GM12878 (cell line): Measurements from ENCODE around the gene SARDH. TPM values are rescaled to one million over a fixed set of nuclear protein-coding genes. Genes with fewer than 3 reads are reported as not detected.

Source experiments
- ATAC-seq: fragments of 200-7000 bp; cut with Tn5 transposase; 3 replicates; pipeline ENCODE4 v1.9.1; 2020; ENCODE audit warnings: mild to moderate bottlenecking, moderate library complexity
- BruUV-seq: library from RNA; stranded (reverse); fragments of 400-500 nt; replicated peaks from 2 replicates; lab custom pipeline; 2021; lab: Mats Ljungman, UMichigan
- CTCF ChIA-PET: fragments of 300-600 bp; sonication (Branson Sonifier 250); formaldehyde crosslinking; extraction: SDS; loops from one replicate; lab custom pipeline; 2021; ENCODE audit warnings: inconsistent platforms; lab: Yijun Ruan, JAX
- POLR2A ChIA-PET: fragments of 350-600 bp; formaldehyde crosslinking; extraction: SDS; loops from one replicate; lab custom pipeline; 2021; ENCODE audit warnings: inconsistent platforms; lab: Charles Lee
- RAD21 ChIA-PET: fragments of 300-600 bp; sonication (Branson Sonifier 250); formaldehyde crosslinking; loops from one replicate; lab custom pipeline; 2023; ENCODE audit warnings: antibody characterized with exemption; ENCODE audit not compliant: unreplicated experiment; lab: Charles Lee
- SMC1A ChIA-PET: fragments of 300-600 bp; sonication (Branson Sonifier 250); formaldehyde crosslinking; loops from one replicate; lab custom pipeline; 2023; ENCODE audit not compliant: unreplicated experiment, uncharacterized antibody; lab: Charles Lee
- DNase-seq: peaks from one replicate; pipeline ENCODE4 v3.0.0-alpha.2; 2011; ENCODE audit warnings: low read depth, low spot score
- FAIRE-seq: peaks from 3 replicates; lab custom pipeline; 2011; peaks lifted over from hg19 to GRCh38; lab: Jason Lieb, UNC
- H2AFZ ChIP-seq: 2 replicates; pipeline ENCODE4 v1.6.0; 2011; ENCODE audit warnings: low read depth, low read length, control low read depth; ENCODE audit not compliant: control insufficient read depth
- H3K27ac ChIP-seq: 2 replicates; pipeline ENCODE4 v1.5.1; 2011; ENCODE audit warnings: control low read depth; ENCODE audit not compliant: control insufficient read depth, insufficient read depth
- H3K27me3 ChIP-seq, 2 experiments: replicated peaks in 1 of 2; 2 replicates each; pipeline versions ENCODE4 v1.6.0 to v1.6.1; 2011; ENCODE audit warnings: low read length in 1 of 2; ENCODE audit not compliant: control insufficient read depth in 2 of 2, insufficient read depth in 2 of 2
- H3K36me3 ChIP-seq, 2 experiments: 2 replicates each; pipeline ENCODE4 v1.5.1; 2011; ENCODE audit warnings: low read length in 1 of 2; ENCODE audit not compliant: control insufficient read depth in 2 of 2, insufficient read depth in 2 of 2
- H3K4me1 ChIP-seq: 2 replicates; pipeline ENCODE4 v1.6.1; 2011; ENCODE audit warnings: mild to moderate bottlenecking, low read length, moderate library complexity, mixed read lengths; ENCODE audit not compliant: control insufficient read depth, insufficient read depth
- H3K4me2 ChIP-seq: 2 replicates; pipeline ENCODE4 v1.6.0; 2011; ENCODE audit warnings: control low read depth; ENCODE audit not compliant: control insufficient read depth, insufficient read depth
- H3K4me3 ChIP-seq: fragments of 200-600 bp; sonication (generic); 2 replicates; pipeline ENCODE4 v1.5.1; 2016
- H3K79me2 ChIP-seq: 2 replicates; pipeline ENCODE4 v1.6.0; 2011; ENCODE audit warnings: low read length; ENCODE audit not compliant: control insufficient read depth, insufficient read depth
- H3K9ac ChIP-seq: 2 replicates; pipeline ENCODE4 v1.8.0; 2011; ENCODE audit warnings: low read length, control low read depth, mixed read lengths; ENCODE audit not compliant: control insufficient read depth, insufficient read depth
- H3K9me3 ChIP-seq: replicated peaks from 3 replicates; pipeline ENCODE4 v1.5.1; 2011; ENCODE audit warnings: mild to moderate bottlenecking, low read length; ENCODE audit not compliant: control insufficient read depth, insufficient read depth
- H4K20me1 ChIP-seq: 2 replicates; pipeline ENCODE4 v1.6.0; 2011; ENCODE audit not compliant: control insufficient read depth, insufficient read depth
- ASH2L ChIP-seq: fragments of 300-600, 200-600 bp; sonication (generic); IDR thresholded peaks from 2 replicates; pipeline ENCODE4 v1.6.1; 2017; ENCODE audit warnings: low read depth, mild to moderate bottlenecking, borderline replicate concordance
- CREB1 ChIP-seq: IDR thresholded peaks from 2 replicates; pipeline ENCODE4 v1.6.1; 2012; ENCODE audit warnings: low read depth, mild to moderate bottlenecking, inconsistent platforms
- KDM1A ChIP-seq: fragments of 200-600 bp; sonication (generic); IDR thresholded peaks from 2 replicates; pipeline ENCODE4 v1.6.1; 2016; ENCODE audit warnings: borderline replicate concordance
- NBN ChIP-seq: fragments of 450-650 bp; IDR thresholded peaks from 2 replicates; pipeline ENCODE4 v1.6.1; 2016
- NR2C2 ChIP-seq: IDR thresholded peaks from 2 replicates; pipeline ENCODE4 v1.6.1; 2011; ENCODE audit warnings: borderline replicate concordance, low read depth; ENCODE audit not compliant: control insufficient read depth, insufficient read length
- PML ChIP-seq: IDR thresholded peaks from 2 replicates; pipeline ENCODE4 v1.6.1; 2012; ENCODE audit warnings: low read length, inconsistent platforms
- POLR2AphosphoS2 ChIP-seq: IDR thresholded peaks from 2 replicates; pipeline ENCODE4 v1.6.1; 2011; ENCODE audit warnings: low read depth, mild to moderate bottlenecking, low read length, improper control_type of control experiment, moderate library complexity
- RAD51 ChIP-seq: fragments of 450-650 bp; IDR thresholded peaks from 2 replicates; pipeline ENCODE4 v1.6.1; 2016; ENCODE audit warnings: moderate library complexity, mild to moderate bottlenecking, inconsistent platforms
- RUNX3 ChIP-seq: IDR thresholded peaks from 2 replicates; pipeline ENCODE4 v1.6.1; 2012; ENCODE audit warnings: low read length, inconsistent platforms
- SREBF2 ChIP-seq: IDR thresholded peaks from 2 replicates; pipeline ENCODE4 v1.6.1; 2012; ENCODE audit warnings: mild to moderate bottlenecking, low read length
- WGBS: methylation state at CpG from one replicate; pipeline ENCODE4 v1.1.6; 2016; ENCODE audit warnings: low lambda C conversion rate; ENCODE audit not compliant: insufficient replicate concordance, insufficient coverage; ENCODE audit errors: missing lambda C conversion rate; 5-methylcytosine and 5-hydroxymethylcytosine counted together
- in situ Hi-C: fragments of 300-500 bp; cut with MboI; formaldehyde crosslinking; loops from 9 replicates; pipeline ENCODE4 v1.14.3; 2018; ENCODE audit warnings: mixed read lengths
- intact Hi-C: fragments of 100-400 bp; cut with micrococcal nuclease; formaldehyde crosslinking; loops from one replicate; pipeline ENCODE4 v1.14.2; 2022; ENCODE audit not compliant: unreplicated experiment
- polyA plus RNA-seq, 11 experiments: library from polyadenylated mRNA; depleted of rRNA in 4 of 11; unstranded in 6 of 11; stranded (reverse) in 5 of 11; fragments of >200 nt; fragmentation: Nextera tagmentation in 4 of 11; fragmentation: Illumina TruSeq in 1 of 11; extraction: Ambion mirVana in 4 of 11; extraction: Trizol in 1 of 11; gene quantifications; 1 replicate in 1 of 11; 2 replicates in 10 of 11; pipeline versions ENCODE4 v1.2.1 to v1.2.3, GENCODE V29; 2011 to 2016; ENCODE audit warnings: inconsistent platforms in 2 of 11, missing spikeins in 2 of 11, low read depth in 1 of 11
- total RNA-seq, 4 experiments: library from RNA; depleted of rRNA in 3 of 4; stranded (reverse); fragments of >200 nt in 3 of 4; fragmentation: Illumina TruSeq in 1 of 4; extraction: Trizol in 1 of 4; gene quantifications; 2 replicates each; pipeline versions ENCODE4 v1.2.1 to v1.2.3, GENCODE V29; 2013 to 2021
- TF ChIP-seq, protein P1 (sequence below): IDR thresholded peaks from 2 replicates; pipeline ENCODE4 v1.6.1; 2011; ENCODE audit warnings: low read depth, low read length, improper control_type of control experiment, borderline replicate concordance

Gene SARDH
- total and polyA plus RNA-seq, 10 of the 15 experiments (the other 5 are each of a cell fraction or from before 2014, with no cell fraction given) = 0.03 to 0.15 (median 0.10) TPM; not detected in 6

DNA sequence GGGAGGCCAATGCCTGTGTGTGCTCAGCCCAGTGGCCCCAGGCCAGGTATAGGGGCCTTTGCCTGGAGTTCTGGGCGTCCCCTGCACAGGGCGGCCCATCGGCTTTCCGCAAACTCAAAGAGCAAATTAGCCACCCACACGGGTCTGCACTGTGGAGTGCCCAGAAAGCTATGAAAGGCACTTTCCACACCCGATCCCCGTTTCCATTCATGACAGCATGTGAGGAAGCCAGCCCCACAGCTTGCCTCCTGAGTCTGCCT is 96.8 kb downstream of the SARDH start:
- no peak for DNase-seq
- Histone ChIP-seq H3K4me3 (no peak overlapping the region), H3K9me3 (no peaks in the 10 kb centered on the region), H3K9ac (no peak overlapping the region), H3K79me2 (no peaks in the 10 kb centered on the region), H3K27me3 (no peaks in the 10 kb centered on the region; a peak in 2 of 4 replicates), H3K4me2 (no peak overlapping the region), H3K36me3 (no peaks in the 10 kb centered on the region), H4K20me1 (no peaks in the 10 kb centered on the region), H3K4me1 (no peaks in the 10 kb centered on the region), H3K27ac (no peak overlapping the region), H2AFZ (no peak overlapping the region)
- SMC1A ChIA-PET = no interaction called here
- TF ChIP-seq PML (no peak), CREB1 (no peak), RUNX3 (no peak), NBN (no peak), NR2C2 (no peak), KDM1A (no peak), POLR2AphosphoS2 (no peak), ASH2L (no peak), RAD51 (no peak), SREBF2 (no peak)
- TF ChIP-seq, protein P1, sequence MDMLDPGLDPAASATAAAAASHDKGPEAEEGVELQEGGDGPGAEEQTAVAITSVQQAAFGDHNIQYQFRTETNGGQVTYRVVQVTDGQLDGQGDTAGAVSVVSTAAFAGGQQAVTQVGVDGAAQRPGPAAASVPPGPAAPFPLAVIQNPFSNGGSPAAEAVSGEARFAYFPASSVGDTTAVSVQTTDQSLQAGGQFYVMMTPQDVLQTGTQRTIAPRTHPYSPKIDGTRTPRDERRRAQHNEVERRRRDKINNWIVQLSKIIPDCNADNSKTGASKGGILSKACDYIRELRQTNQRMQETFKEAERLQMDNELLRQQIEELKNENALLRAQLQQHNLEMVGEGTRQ = no peak
- no peak for ATAC-seq
- no peak for FAIRE-seq
- intact Hi-C loops = no loop called here
- RAD21 ChIA-PET = no interaction called here
- CTCF ChIA-PET = interaction anchor here (1.3 kb wide), 1 partner anchor 12 kb away, joined by 3 read pairs; no protein-coding TSS in a partner anchor
- 46% methylated on average over 7 of the region's 7 CpGs for WGBS
- in situ Hi-C loops = no loop called here
- POLR2A ChIA-PET = no interaction called here
- BruUV-seq = no TSS peak
